Colonic mucosa (tissue), 4 donors: Measurements from ENCODE around the gene GHRH. TPM values are rescaled to one million over a fixed set of nuclear protein-coding genes. Genes with fewer than 3 reads are reported as not detected.

Source experiments
- DNase-seq: peaks from one replicate; pipeline ENCODE4 v3.0.0-alpha.2; 2020
- H3K27ac ChIP-seq: fragments of 200-600 bp; one replicate; pipeline ENCODE4 v1.8.0; 2021
- H3K27me3 ChIP-seq: fragments of 200-600 bp; one replicate; pipeline ENCODE4 v1.8.0; 2021
- H3K36me3 ChIP-seq: fragments of 200-600 bp; one replicate; pipeline ENCODE4 v1.8.0; 2021
- H3K4me1 ChIP-seq: fragments of 200-600 bp; one replicate; pipeline ENCODE4 v1.8.0; 2021; ENCODE audit warnings: mild to moderate bottlenecking
- H3K4me3 ChIP-seq: fragments of 200-600 bp; one replicate; pipeline ENCODE4 v1.8.0; 2021
- H3K9ac ChIP-seq, 2 donors: one replicate each; pipeline ENCODE4 v1.7.0; 2013; ENCODE audit warnings: control low read depth in 2 of 2, low read depth in 2 of 2, low read length in 2 of 2
- H3K9me3 ChIP-seq: fragments of 200-600 bp; one replicate; pipeline ENCODE4 v1.8.0; 2021
- intact Hi-C: fragments of 100-400 bp; cut with DNase I; formaldehyde crosslinking; loops from one replicate; pipeline ENCODE4 v1.14.1; 2022
- total RNA-seq, 2 donors: library from RNA; stranded (reverse); fragmentation: NEBNext Ultra II Directional in 1 of 2; extraction: Animal tissue kit (Norgen Biotek cat#: 25700) in 1 of 2; gene quantifications; one replicate each; pipeline ENCODE4 v1.2.1, GENCODE V29; 2021
- TF ChIP-seq, protein P1 (sequence below): fragments of 200-600 bp; IDR thresholded peaks from one replicate; pipeline ENCODE4 v1.8.0; 2022; ENCODE audit warnings: antibody characterized with exemption, mild to moderate bottlenecking
- donor health status: healthy.
- donor health status: DM: no; HTN: no; CAD: no.
- donor health status: DM: no; HTN: no; CAD: no.

Gene GHRH
- total RNA-seq, 2 donors from 2014 or later: not detected

DNA sequence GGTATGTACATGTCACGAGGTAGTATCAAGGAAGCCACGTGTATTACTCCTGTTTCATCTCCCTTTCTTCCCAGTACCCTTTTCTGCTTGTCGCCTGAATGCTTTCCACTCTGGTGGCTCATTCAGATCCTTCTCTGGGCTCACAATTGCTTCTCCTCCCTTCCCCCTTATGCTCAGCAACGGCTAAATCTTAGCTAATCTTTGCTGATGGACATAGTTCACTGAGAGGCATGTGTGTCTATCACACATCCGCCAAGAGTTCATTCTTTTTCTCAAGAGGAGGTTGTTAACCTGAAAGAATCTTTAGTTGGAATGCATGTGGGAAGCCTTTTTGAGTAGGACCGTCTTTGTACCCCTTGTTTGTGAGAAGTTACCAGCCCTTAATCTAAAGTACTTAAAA lies 56.5 kb downstream of the GHRH start:
- H3K36me3 ChIP-seq: peaks cover 29% of the 10 kb centered on the region
- no peak overlapping the region for H3K9ac ChIP-seq
- H3K9me3 ChIP-seq: no peaks in the 10 kb centered on the region
- no peak for DNase-seq
- H3K4me1 ChIP-seq: no peaks in the 10 kb centered on the region
- no peaks in the 10 kb centered on the region for H3K27me3 ChIP-seq
- TF ChIP-seq, protein P1, sequence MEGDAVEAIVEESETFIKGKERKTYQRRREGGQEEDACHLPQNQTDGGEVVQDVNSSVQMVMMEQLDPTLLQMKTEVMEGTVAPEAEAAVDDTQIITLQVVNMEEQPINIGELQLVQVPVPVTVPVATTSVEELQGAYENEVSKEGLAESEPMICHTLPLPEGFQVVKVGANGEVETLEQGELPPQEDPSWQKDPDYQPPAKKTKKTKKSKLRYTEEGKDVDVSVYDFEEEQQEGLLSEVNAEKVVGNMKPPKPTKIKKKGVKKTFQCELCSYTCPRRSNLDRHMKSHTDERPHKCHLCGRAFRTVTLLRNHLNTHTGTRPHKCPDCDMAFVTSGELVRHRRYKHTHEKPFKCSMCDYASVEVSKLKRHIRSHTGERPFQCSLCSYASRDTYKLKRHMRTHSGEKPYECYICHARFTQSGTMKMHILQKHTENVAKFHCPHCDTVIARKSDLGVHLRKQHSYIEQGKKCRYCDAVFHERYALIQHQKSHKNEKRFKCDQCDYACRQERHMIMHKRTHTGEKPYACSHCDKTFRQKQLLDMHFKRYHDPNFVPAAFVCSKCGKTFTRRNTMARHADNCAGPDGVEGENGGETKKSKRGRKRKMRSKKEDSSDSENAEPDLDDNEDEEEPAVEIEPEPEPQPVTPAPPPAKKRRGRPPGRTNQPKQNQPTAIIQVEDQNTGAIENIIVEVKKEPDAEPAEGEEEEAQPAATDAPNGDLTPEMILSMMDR: no peak
- H3K27ac ChIP-seq: no peak overlapping the region
- intact Hi-C loops: no loop called here
- H3K4me3 ChIP-seq: no peak overlapping the region

DNA sequence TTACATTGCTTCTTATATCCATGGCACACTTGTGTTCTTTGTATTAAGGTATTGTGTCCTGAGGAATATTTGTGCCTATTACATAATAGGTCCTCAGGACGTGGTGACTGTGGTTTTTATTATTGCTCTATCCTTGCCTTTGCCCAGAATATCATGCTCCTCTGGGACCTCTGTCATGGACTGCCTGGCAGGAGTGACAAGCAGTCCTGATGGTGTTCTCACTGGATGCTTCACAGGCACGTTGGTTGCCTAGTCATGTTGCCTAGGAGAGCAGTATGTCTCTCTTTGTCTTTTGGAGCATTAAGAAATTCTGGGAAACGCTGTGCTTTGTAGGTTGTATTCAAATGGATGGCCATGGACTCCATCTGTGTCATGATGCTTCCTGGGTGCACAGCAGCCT lies 57.6 kb downstream of the GHRH start:
- H3K9ac ChIP-seq: no peak overlapping the region
- H3K27me3 ChIP-seq: no peaks in the 10 kb centered on the region
- intact Hi-C loops: no loop called here
- no peak overlapping the region for H3K4me3 ChIP-seq
- H3K4me1 ChIP-seq: no peaks in the 10 kb centered on the region
- H3K9me3 ChIP-seq: no peaks in the 10 kb centered on the region
- no peak overlapping the region for H3K27ac ChIP-seq
- TF ChIP-seq, protein P1: no peak
- H3K36me3 ChIP-seq: peaks cover 32% of the 10 kb centered on the region
- DNase-seq: no peak

DNA sequence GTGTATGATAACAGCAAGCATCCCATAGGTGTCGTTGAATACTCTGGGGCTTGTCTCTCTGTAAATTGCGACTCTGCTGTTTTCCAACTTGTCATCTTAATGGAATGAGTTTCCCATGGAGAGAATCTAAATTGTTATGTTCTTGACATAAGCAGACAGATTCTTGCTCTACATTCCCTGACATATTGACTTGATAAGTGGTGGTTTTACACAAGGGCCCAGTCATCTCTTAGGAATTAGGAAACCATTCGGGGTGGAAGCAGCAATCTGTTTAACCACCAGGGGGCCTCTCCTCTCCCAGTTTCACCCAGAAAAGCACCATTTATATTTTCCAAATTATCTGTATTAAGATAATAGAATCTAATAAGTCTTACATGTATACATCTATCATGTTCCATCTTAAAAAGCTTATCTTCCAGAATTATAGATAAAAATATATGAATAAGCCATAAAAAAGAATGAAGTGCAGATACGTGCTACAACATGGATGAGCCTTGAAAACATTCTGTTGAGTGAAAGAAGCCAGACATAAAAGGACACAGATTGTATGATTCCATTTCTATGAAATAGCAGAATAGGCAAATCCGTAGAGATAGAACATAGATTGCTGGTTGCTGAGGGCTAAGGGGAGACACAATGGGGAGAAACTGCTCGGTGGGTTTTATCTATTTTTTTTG lies 59.2 kb downstream of the GHRH start:
- intact Hi-C loops: no loop called here
- H3K4me1 ChIP-seq: no peaks in the 10 kb centered on the region
- H3K27ac ChIP-seq: no peak overlapping the region
- H3K9ac ChIP-seq: no peak overlapping the region
- H3K27me3 ChIP-seq: no peaks in the 10 kb centered on the region
- no peaks in the 10 kb centered on the region for H3K9me3 ChIP-seq
- DNase-seq: peak; percentile 29
- H3K36me3 ChIP-seq: peaks cover 36% of the 10 kb centered on the region
- TF ChIP-seq, protein P1: peak; percentile 90
- H3K4me3 ChIP-seq: no peak overlapping the region

DNA sequence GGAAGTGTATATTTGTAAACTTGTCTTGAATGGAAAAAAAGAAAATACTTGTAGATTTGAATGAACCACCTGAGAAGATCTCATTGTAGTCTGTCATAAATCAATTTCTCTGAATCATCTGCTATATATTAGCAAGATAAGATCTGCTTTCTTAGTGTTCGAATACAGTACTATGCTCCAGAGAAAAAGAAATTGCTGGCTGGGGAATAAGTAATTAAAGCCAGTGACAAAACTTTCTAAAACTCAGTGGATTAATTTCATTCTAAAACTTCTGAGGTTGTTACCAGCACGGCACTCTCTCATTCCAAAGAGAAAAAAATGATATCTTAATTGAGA lies 59.8 kb downstream of the GHRH start:
- H3K36me3 ChIP-seq: peaks cover 30% of the 10 kb centered on the region
- no peak for DNase-seq
- intact Hi-C loops: no loop called here
- H3K27ac ChIP-seq: no peak overlapping the region
- H3K27me3 ChIP-seq: no peaks in the 10 kb centered on the region
- no peaks in the 10 kb centered on the region for H3K4me1 ChIP-seq
- H3K9ac ChIP-seq: no peak overlapping the region
- TF ChIP-seq, protein P1: no peak
- no peaks in the 10 kb centered on the region for H3K9me3 ChIP-seq
- H3K4me3 ChIP-seq: no peak overlapping the region

Other genes starting within 250 kb of the GHRH start
- gene RBL1, start 165.8 kb downstream of the GHRH start, total RNA-seq: 10 to 100 TPM in 1 of 2 donors, 1 to 10 TPM in 1; 6.9 to 17.6 TPM
- 100 to 1,000 TPM; 154 to 269 TPM for gene RPN2, start 82.5 kb downstream of the GHRH start, total RNA-seq
- gene MROH8, start 82.3 kb downstream of the GHRH start, total RNA-seq: 1 to 10 TPM in 1 of 2 donors, under 1 TPM in 1; 0.90 to 1.3 TPM
- gene MANBAL, start 27.8 kb upstream of the GHRH start, total RNA-seq: 10 to 100 TPM; 27.1 to 44.6 TPM
- gene SRC, start 84.3 kb upstream of the GHRH start, total RNA-seq: 100 to 1,000 TPM; 102 to 123 TPM